ENCODE data around the gene CTDP1. TPM values are rescaled to one million over a fixed set of nuclear protein-coding genes. Genes with fewer than 3 reads are reported as not detected.

CTDP1 gene
- total RNA-seq, 4 donors from 2014 or later, result 20.7 to 36.2 (median 25.8) TPM

- Histone ChIP-seq H3K36me3 (peaks cover 0 to under 1% (median 0%) of the 10 kb centered on the region in 3 donors), H3K9me3 (no peaks in the 10 kb centered on the region), H3K4me1 (peaks cover 6 to 28% (median 17%) of the 10 kb centered on the region in 4 donors), H3K27me3 (no peaks in the 10 kb centered on the region), H3K27ac (peak overlapping the region; percentile 94 to 98 (median 97)), H3K4me3 (peak overlapping the region; percentile 75 to 95 (median 88))
- TF ChIP-seq CTCF (IDR thresholded peaks at IDR 0.05) (no peak), POLR2A (IDR thresholded peaks at IDR 0.05) (peak; percentile 37 to 63)
- DNase-seq, result peak; percentile 99 to 100 (median 99)
Measured at GRCh38 chr18:79678665-79679551, 695 bp upstream of the CTDP1 start.

GRCh38 chr18:79680100-79680879 is 687 bp downstream of the CTDP1 start:
- Histone ChIP-seq H3K9me3 (no peaks in the 10 kb centered on the region), H3K4me3 (peak overlapping the region; percentile 75 to 95 (median 88)), H3K27me3 (no peaks in the 10 kb centered on the region), H3K27ac (peak overlapping the region; percentile 94 to 98 (median 97)), H3K4me1 (peaks cover 6 to 28% (median 17%) of the 10 kb centered on the region in 4 donors), H3K36me3 (peaks cover 0 to 5% (median 0%) of the 10 kb centered on the region in 3 donors)
- no peak for TF ChIP-seq CTCF (IDR thresholded peaks at IDR 0.05)
- TF ChIP-seq POLR2A (IDR thresholded peaks at IDR 0.05), result no peak
- DNase-seq, result peak in 1 of 3 donors; percentile 58

GRCh38 chr18:79680891-79681339 is 1.3 kb downstream of the CTDP1 start:
- Histone ChIP-seq H3K27ac (peak overlapping the region in 2 of 4 donors; percentile 2 to 98), H3K9me3 (no peaks in the 10 kb centered on the region), H3K4me1 (peaks cover 6 to 28% (median 17%) of the 10 kb centered on the region in 4 donors), H3K27me3 (no peaks in the 10 kb centered on the region), H3K36me3 (peaks cover 0 to 5% (median 0%) of the 10 kb centered on the region in 3 donors), H3K4me3 (peak overlapping the region; percentile 75 to 95 (median 88))
- DNase-seq, result peak in 1 of 3 donors; percentile 48
- TF ChIP-seq CTCF (IDR thresholded peaks at IDR 0.05) (no peak), POLR2A (IDR thresholded peaks at IDR 0.05) (no peak)

- H3K27me3 ChIP-seq, result no peaks in the 10 kb centered on the region
- peak overlapping the region in 2 of 4 donors; percentile 87 to 90 for H3K4me3 ChIP-seq
- peaks cover 6 to 28% (median 17%) of the 10 kb centered on the region in 4 donors for H3K4me1 ChIP-seq
- H3K27ac ChIP-seq, result peak overlapping the region in 1 of 4 donors; percentile 34
- peaks cover 0 to 5% (median 0%) of the 10 kb centered on the region in 3 donors for H3K36me3 ChIP-seq
- TF ChIP-seq POLR2A (IDR thresholded peaks at IDR 0.05), result no peak
- TF ChIP-seq CTCF (IDR thresholded peaks at IDR 0.05), result no peak
- H3K9me3 ChIP-seq, result no peaks in the 10 kb centered on the region
- DNase-seq, result peak in 2 of 3 donors; percentile 59 to 66
Measured at GRCh38 chr18:79681484-79682387, 2.1 kb downstream of the CTDP1 start.
